Neural cell (in vitro differentiated cells): ENCODE measurements around the gene USP46. TPM values are rescaled to one million over a fixed set of nuclear protein-coding genes. Genes with fewer than 3 reads are reported as not detected.

Source experiments
- H2AFZ ChIP-seq: fragments of 200-600, 300-800 bp; sonication (generic), shearing (Covaris generic); 2 replicates; pipeline ENCODE4 v1.6.0; 2014; ENCODE audit warnings: low read depth, mild to moderate bottlenecking, antibody characterized with exemption, low read length, moderate library complexity
- H3F3A ChIP-seq: fragments of 200-600 bp; shearing (Covaris generic); 2 replicates; pipeline ENCODE4 v1.6.1; 2016; ENCODE audit warnings: mild to moderate bottlenecking, moderate library complexity, mixed read lengths, antibody characterized with exemption, low read length; ENCODE audit not compliant: insufficient read depth, poor library complexity, severe bottlenecking
- H3K27ac ChIP-seq: fragments of 200-600, 300-800 bp; sonication (generic), shearing (Covaris generic); 2 replicates; pipeline ENCODE4 v1.5.1; 2014; ENCODE audit warnings: mild to moderate bottlenecking, low read length, moderate library complexity
- H3K27me3 ChIP-seq: fragments of 300-800, 200-600 bp; sonication (generic), shearing (Covaris generic); 2 replicates; pipeline ENCODE4 v1.6.0; 2014; ENCODE audit warnings: mild to moderate bottlenecking, low read depth, low read length, moderate library complexity; ENCODE audit not compliant: insufficient read depth
- H3K36me3 ChIP-seq: fragments of 300-800, 200-600 bp; sonication (generic), shearing (Covaris generic); 2 replicates; pipeline ENCODE4 v1.5.1; 2014; ENCODE audit warnings: mild to moderate bottlenecking, antibody characterized with exemption, low read length, moderate library complexity; ENCODE audit not compliant: insufficient read depth
- H3K4me2 ChIP-seq: fragments of 300-800, 200-600 bp; sonication (generic), shearing (Covaris generic); 2 replicates; pipeline ENCODE4 v1.6.0; 2014; ENCODE audit warnings: mild to moderate bottlenecking, low read length
- H3K4me3 ChIP-seq: fragments of 300-800, 200-600 bp; sonication (generic), shearing (Covaris generic); 2 replicates; pipeline ENCODE4 v1.5.1; 2014; ENCODE audit warnings: mild to moderate bottlenecking, low read length, moderate library complexity
- H3K79me2 ChIP-seq: fragments of 200-600 bp; shearing (Covaris generic); replicated peaks from 2 replicates; pipeline ENCODE4 v1.6.0; 2014; ENCODE audit warnings: mild to moderate bottlenecking, low read length, moderate library complexity; ENCODE audit not compliant: insufficient read depth
- H3K9ac ChIP-seq: fragments of 300-800, 200-600 bp; sonication (generic), shearing (Covaris generic); 2 replicates; pipeline ENCODE4 v1.6.1; 2016; ENCODE audit warnings: mild to moderate bottlenecking, low read length, mixed read lengths
- H3K9me2 ChIP-seq: fragments of 200-600 bp; shearing (Covaris generic); 2 replicates; pipeline ENCODE4 v1.6.1; 2016; ENCODE audit warnings: mild to moderate bottlenecking, low read length, mixed read lengths; ENCODE audit not compliant: insufficient read depth
- H3K9me3 ChIP-seq: fragments of 200-600, 300-800 bp; sonication (generic), shearing (Covaris generic); 2 replicates; pipeline ENCODE4 v1.6.1; 2016; ENCODE audit warnings: mild to moderate bottlenecking, mixed run types, low read length, moderate library complexity, mixed read lengths
- H4K20me1 ChIP-seq: fragments of 200-600 bp; shearing (Covaris generic); 2 replicates; pipeline ENCODE4 v1.6.1; 2016; ENCODE audit warnings: mild to moderate bottlenecking, mixed run types; ENCODE audit not compliant: insufficient read depth
- CTCF ChIP-seq: fragments of 450-650 bp; IDR thresholded peaks from 2 replicates; pipeline ENCODE4 v1.5.1; 2014; ENCODE audit warnings: antibody characterized with exemption, mild to moderate bottlenecking, moderate library complexity; ENCODE audit not compliant: poor library complexity, severe bottlenecking
- EP300 ChIP-seq: fragments of 450-650 bp; conservative IDR thresholded peaks from 2 replicates; pipeline ENCODE4 v1.6.1; 2014; ENCODE audit warnings: antibody characterized with exemption, mild to moderate bottlenecking, moderate library complexity; ENCODE audit not compliant: poor library complexity, severe bottlenecking
- EZH2 ChIP-seq: fragments of 200-600, 300-800 bp; shearing (Covaris generic), sonication (generic); IDR thresholded peaks from 2 replicates; pipeline ENCODE4 v1.6.1; 2014; ENCODE audit warnings: antibody characterized with exemption, low read length, borderline replicate concordance, mild to moderate bottlenecking; ENCODE audit not compliant: insufficient read depth, poor library complexity, severe bottlenecking
- MXI1 ChIP-seq: fragments of 450-650 bp; conservative IDR thresholded peaks from 2 replicates; pipeline ENCODE4 v1.6.1; 2014; ENCODE audit warnings: antibody characterized with exemption, mild to moderate bottlenecking; ENCODE audit not compliant: poor library complexity, severe bottlenecking
- POLR2AphosphoS5 ChIP-seq: IDR thresholded peaks from 2 replicates; pipeline ENCODE4 v1.6.1; 2012
- RAD21 ChIP-seq: fragments of 450-650 bp; conservative IDR thresholded peaks from 2 replicates; pipeline ENCODE4 v1.6.1; 2014; ENCODE audit warnings: antibody characterized with exemption, mild to moderate bottlenecking, moderate library complexity
- SMC3 ChIP-seq: fragments of 450-650 bp; conservative IDR thresholded peaks from 2 replicates; pipeline ENCODE4 v1.6.1; 2014; ENCODE audit warnings: antibody characterized with exemption, mild to moderate bottlenecking, moderate library complexity; ENCODE audit not compliant: poor library complexity
- TAF1 ChIP-seq: IDR thresholded peaks from 2 replicates; pipeline ENCODE4 v1.6.1; 2012; ENCODE audit warnings: low read depth
- polyA plus RNA-seq: library from polyadenylated mRNA; depleted of rRNA; stranded (reverse); fragments of >200 nt; gene quantifications from 2 replicates; pipeline ENCODE4 v1.2.3, GENCODE V29; 2014
- TF ChIP-seq, protein P1 (sequence below): IDR thresholded peaks from 2 replicates; pipeline ENCODE4 v1.6.1; 2012; ENCODE audit warnings: borderline replicate concordance

Gene USP46
- polyA plus RNA-seq, 1 donor from 2014 or later: 14.1 TPM

DNA sequence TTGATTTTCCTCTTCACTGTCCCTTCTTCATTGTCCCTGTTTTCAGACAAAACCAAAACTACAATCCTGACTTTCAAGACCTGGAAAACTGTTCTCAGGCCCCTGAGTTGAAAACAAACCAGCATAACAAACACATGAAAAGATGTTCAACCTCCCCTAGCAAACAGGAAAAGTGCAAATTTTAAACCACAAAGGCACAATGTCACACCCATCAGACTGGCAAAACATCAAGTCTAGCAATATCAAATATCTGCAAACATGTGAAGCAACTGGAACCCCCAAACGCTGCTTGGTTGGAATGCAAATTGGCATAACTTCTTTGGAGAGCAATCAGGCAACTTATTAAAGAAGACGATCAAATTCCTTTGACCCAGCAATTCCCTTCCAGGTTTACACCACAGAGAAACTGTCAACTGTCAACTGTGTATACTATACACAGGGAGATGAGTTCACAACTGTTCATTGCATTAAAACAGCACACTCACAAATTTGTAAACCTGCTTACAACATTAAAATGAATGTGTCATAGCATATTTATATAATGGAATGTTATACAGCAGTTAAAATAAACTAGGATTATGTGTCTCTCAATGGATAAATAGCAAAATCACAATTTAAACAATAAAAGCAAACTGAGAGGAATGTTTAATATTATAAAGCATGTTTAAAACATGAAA is 7.0 kb downstream of the USP46 start:
- Histone ChIP-seq H3K36me3 (no peaks in the 10 kb centered on the region), H3K79me2 (peaks cover 28% of the 10 kb centered on the region), H3K27me3 (no peaks in the 10 kb centered on the region), H3F3A (no peaks in the 10 kb centered on the region), H2AFZ (no peak overlapping the region), H3K9ac (no peak overlapping the region), H3K4me2 (no peak overlapping the region), H3K4me3 (no peak overlapping the region), H3K9me2 (no peaks in the 10 kb centered on the region), H4K20me1 (no peaks in the 10 kb centered on the region), H3K27ac (no peak overlapping the region), H3K9me3 (no peaks in the 10 kb centered on the region)
- no peak for TF ChIP-seq CTCF
- TF ChIP-seq, protein P1, sequence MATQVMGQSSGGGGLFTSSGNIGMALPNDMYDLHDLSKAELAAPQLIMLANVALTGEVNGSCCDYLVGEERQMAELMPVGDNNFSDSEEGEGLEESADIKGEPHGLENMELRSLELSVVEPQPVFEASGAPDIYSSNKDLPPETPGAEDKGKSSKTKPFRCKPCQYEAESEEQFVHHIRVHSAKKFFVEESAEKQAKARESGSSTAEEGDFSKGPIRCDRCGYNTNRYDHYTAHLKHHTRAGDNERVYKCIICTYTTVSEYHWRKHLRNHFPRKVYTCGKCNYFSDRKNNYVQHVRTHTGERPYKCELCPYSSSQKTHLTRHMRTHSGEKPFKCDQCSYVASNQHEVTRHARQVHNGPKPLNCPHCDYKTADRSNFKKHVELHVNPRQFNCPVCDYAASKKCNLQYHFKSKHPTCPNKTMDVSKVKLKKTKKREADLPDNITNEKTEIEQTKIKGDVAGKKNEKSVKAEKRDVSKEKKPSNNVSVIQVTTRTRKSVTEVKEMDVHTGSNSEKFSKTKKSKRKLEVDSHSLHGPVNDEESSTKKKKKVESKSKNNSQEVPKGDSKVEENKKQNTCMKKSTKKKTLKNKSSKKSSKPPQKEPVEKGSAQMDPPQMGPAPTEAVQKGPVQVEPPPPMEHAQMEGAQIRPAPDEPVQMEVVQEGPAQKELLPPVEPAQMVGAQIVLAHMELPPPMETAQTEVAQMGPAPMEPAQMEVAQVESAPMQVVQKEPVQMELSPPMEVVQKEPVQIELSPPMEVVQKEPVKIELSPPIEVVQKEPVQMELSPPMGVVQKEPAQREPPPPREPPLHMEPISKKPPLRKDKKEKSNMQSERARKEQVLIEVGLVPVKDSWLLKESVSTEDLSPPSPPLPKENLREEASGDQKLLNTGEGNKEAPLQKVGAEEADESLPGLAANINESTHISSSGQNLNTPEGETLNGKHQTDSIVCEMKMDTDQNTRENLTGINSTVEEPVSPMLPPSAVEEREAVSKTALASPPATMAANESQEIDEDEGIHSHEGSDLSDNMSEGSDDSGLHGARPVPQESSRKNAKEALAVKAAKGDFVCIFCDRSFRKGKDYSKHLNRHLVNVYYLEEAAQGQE: no peak
- no peak for TF ChIP-seq SMC3

GRCh38 chr4:52648836-52649235 is 10.3 kb downstream of the USP46 start:
- Histone ChIP-seq H3F3A (no peaks in the 10 kb centered on the region), H3K36me3 (no peaks in the 10 kb centered on the region), H2AFZ (no peak overlapping the region), H3K27ac (no peak overlapping the region), H3K79me2 (peaks cover 20% of the 10 kb centered on the region), H3K9ac (no peak overlapping the region), H3K4me2 (no peak overlapping the region), H4K20me1 (no peaks in the 10 kb centered on the region), H3K9me3 (no peaks in the 10 kb centered on the region), H3K27me3 (no peaks in the 10 kb centered on the region), H3K9me2 (no peaks in the 10 kb centered on the region), H3K4me3 (no peak overlapping the region)
- TF ChIP-seq RAD21 (no peak), MXI1 (no peak), POLR2AphosphoS5 (no peak), EP300 (no peak), EZH2 (no peak), CTCF (no peak), TAF1 (no peak), SMC3 (no peak)
- TF ChIP-seq, protein P1: no peak
